Subcutaneous adipose tissue (tissue), 4 donors: ENCODE data around the gene ISG20. TPM values are rescaled to one million over a fixed set of nuclear protein-coding genes. Genes with fewer than 3 reads are reported as not detected.

ENCODE experiments used
- CTCF ChIP-seq: fragments of 450-650 bp; IDR thresholded peaks from one replicate; pipeline ENCODE4 v1.5.1; 2016; ENCODE audit warnings: low read depth, mild to moderate bottlenecking, control low read depth, antibody characterized with exemption, moderate library complexity
- total RNA-seq, 4 donors: library from RNA; depleted of rRNA; stranded (reverse); fragments of >200 nt; gene quantifications; one replicate each; pipeline ENCODE4 v1.1.0, GENCODE V29; 2016

The ISG20 gene
- total RNA-seq, 4 donors from 2014 or later = 7.5 to 12.4 (median 9.1) TPM

- no peak for TF ChIP-seq CTCF
Measured at GRCh38 chr15:88624971-88625490, 13.8 kb upstream of the ISG20 start.

- TF ChIP-seq CTCF = no peak
Measured at GRCh38 chr15:88625943-88626741, 12.7 kb upstream of the ISG20 start.

GRCh38 chr15:88627463-88627862 lies 11.4 kb upstream of the ISG20 start:
- TF ChIP-seq CTCF = no peak

GRCh38 chr15:88628018-88628654 lies 10.7 kb upstream of the ISG20 start:
- no peak for TF ChIP-seq CTCF

GRCh38 chr15:88629071-88629470 lies 9.7 kb upstream of the ISG20 start:
- TF ChIP-seq CTCF = no peak

GRCh38 chr15:88630141-88630721 lies 8.6 kb upstream of the ISG20 start:
- no peak for TF ChIP-seq CTCF
